Left cardiac atrium (tissue), 4 donors: ENCODE measurements around the gene CPA5. TPM values are rescaled to one million over a fixed set of nuclear protein-coding genes. Genes with fewer than 3 reads are reported as not detected.
A peak's percentile ranks its signal among the peaks of the same experiment; 100 is the strongest.

Source experiments
- ATAC-seq, 2 donors: fragments of 200-7000 bp; cut with Tn5 transposase; one replicate each; pipeline ENCODE4 v1.9.1; 2020; ENCODE audit warnings: mild to moderate bottlenecking in 2 of 2, moderate library complexity in 2 of 2
- DNase-seq: peaks from one replicate; pipeline ENCODE4 v3.0.0-alpha.2; 2020
- intact Hi-C, 2 donors: fragments of 100-400 bp; cut with DNase I; formaldehyde crosslinking; loops; one replicate each; pipeline versions ENCODE4 v1.14.1 to v1.15.1; 2022 to 2023
- total RNA-seq, 2 donors: library from RNA; stranded (reverse); fragmentation: NEBNext Ultra II Directional; extraction: Animal tissue kit (Norgen Biotek cat#: 25700); gene quantifications; one replicate each; pipeline ENCODE4 v1.2.1, GENCODE V29; 2021
- donor health status: DM: no; HTN: yes; CAD: no.
- donor health status: DM: no; HTN: yes; CAD: no; lungs with severe emphysema.
- donor health status: DM: yes; HTN: yes; CAD: no.
- donor health status: Dilated cardiomyopathy.

The CPA5 gene
- total RNA-seq, 2 donors from 2014 or later: not detected

DNA sequence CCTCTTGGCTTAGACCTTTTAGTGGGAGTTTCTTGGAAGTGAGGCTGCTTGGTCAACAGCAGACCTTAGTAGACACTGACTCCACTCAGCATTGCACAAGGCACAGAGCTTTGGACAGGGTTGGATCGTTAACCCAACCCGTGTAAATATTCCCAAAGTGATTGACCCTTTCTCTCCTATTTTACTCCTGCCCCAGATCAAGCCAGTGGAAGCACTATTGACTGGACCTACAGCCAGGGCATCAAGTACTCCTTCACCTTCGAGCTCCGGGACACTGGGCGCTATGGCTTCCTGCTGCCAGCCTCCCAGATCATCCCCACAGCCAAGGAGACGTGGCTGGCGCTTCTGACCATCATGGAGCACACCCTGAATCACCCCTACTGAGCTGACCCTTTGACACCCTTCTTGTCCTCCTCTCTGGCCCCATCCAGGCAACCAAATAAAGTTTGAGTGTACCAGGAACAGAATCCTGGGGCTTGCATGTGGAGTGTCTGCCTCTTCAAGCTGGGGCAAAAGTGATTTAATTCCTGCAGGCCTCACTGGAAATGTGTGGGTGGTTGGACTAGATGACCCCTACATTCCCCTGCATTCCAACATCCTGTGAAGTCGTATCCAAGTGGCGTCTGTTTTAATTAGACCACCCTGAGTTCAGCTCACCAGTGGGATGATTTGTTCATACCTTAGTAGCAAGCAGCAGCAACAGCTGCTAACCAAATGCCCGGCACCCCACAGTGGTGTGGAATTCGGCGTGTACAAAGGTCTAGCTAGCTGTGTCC lies 43.2 kb downstream of the CPA5 start:
- DNase-seq (no peak), ATAC-seq (peak in 1 of 2 donors; percentile 90)
- intact Hi-C loops: no loop called here

DNA sequence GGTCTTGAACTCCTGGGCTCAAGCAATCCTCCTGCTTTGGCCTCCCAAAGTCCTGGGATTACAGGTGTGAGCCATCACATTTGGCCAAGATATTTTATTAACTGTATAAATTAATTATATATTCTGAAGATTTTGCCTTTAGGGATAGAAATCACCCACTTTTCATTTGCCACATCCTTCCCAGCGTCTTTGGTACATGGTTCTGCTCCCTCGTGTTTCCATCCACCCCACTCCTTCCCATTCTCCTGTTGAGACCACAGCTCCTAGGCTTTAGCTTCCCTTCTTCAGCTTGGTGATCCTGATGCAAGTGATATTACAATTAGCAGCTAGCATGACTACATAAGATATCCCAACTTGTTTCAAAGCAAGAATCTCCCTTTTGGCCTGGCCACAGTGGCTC lies 44.1 kb downstream of the CPA5 start:
- ATAC-seq (no peak), DNase-seq (no peak)
- intact Hi-C loops: no loop called here

DNA sequence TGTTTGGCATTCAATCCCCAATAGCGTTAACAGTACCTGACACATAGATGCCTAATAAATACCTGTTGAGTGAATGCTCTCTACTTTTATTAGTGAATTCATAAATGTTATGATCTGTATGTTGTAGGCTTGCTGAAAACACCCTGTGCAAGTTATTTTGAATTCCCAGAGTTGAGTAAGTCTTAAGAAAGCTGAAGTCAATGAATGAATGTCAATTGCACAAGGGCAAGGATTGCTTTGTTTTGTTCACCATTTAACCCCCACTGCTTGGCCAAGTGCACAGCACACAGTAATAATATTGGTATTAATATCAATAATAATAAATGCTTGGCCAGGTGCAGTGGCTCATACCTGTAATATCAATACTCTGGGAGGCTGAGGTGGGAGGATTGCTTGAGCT lies 45.9 kb downstream of the CPA5 start:
- ATAC-seq (no peak), DNase-seq (no peak)
- intact Hi-C loops: no loop called here

DNA sequence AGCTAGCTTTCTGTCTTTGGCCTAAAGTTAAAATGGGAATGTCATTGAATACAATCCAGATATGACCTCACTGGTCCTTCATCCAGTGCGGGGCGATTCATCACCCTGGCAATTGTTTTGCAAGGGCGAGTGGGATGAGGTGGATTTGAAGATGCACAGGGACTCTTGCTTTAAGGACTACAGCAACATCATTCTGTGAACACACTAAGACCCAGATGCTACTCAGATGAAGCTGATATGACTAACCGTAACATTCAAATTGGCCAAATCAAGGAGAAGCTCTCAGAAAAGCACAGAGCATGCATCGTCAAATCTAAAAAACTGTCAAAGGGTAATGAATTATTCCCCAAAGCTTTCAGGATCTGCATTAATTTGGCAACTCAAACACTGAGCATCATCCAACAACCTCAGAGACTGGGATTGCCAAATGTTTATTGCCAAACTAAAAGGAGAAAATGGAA lies 48.5 kb downstream of the CPA5 start:
- DNase-seq (no peak), ATAC-seq (peak; percentile 50 to 78)
- intact Hi-C loops: no loop called here

DNA sequence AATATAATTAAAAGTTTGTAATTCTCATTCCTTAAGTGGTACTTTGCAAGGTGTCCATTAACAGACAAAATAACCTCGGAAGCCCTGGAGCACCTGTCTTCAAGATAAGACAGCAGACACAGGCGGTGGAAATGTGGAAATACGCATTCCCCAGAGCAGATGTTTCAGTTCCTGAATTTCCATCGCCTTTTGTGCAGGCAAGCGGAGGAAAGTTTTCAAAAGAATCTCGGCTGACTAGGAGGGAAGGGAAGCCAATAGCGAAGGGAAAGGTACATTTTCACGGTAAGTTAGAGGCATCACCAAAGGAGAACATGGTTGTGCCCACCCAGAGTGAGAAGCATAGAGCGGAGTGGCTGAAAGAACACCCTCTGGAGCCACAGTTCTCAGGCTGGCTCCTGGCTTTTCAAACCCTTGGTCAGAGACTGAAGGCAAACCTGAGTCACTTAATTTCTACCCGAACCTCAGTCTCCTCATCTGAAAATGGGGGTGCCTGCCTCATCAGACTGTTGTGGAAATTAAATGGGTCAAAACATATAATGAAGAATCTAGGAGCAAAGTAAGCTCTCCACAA lies 49.3 kb downstream of the CPA5 start:
- ATAC-seq (no peak), DNase-seq (no peak)
- intact Hi-C loops: no loop called here

DNA sequence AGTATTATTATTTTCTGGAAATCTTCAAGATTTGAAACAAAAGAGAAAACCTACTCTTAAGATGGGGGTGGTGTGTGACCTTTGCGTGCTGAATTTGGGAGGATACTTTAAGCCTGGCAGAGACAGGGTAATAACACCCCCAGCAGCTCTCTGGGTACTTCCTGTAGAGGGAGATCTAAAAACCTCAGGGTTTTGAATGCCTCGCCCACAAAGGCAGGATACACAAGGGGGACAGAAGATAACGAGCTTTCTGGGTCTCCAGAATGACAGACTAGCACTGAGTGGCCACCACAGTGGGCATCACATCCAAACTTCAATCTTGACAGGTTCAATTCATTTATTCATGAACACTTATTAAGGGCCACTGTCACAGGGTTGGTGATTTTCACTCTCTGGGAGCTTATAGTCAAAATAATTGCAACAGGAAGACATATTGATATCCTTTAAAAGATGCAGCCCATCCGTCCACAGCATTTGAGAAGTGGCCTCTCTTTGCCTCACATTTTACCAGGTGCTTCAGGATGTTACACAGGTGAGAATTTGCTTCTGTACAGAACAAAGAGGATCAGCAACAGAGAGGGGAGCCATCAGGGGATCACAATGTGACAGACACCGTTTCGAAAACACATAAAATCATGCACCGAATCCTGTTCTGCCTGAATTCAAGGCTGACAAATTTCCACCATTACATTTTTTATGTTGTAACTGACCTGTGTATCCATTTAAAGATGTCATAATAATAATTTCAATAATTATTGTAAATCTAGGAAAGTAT lies 50.0 kb downstream of the CPA5 start:
- intact Hi-C loops: no loop called here
- no peak for DNase-seq
- ATAC-seq: no peak

DNA sequence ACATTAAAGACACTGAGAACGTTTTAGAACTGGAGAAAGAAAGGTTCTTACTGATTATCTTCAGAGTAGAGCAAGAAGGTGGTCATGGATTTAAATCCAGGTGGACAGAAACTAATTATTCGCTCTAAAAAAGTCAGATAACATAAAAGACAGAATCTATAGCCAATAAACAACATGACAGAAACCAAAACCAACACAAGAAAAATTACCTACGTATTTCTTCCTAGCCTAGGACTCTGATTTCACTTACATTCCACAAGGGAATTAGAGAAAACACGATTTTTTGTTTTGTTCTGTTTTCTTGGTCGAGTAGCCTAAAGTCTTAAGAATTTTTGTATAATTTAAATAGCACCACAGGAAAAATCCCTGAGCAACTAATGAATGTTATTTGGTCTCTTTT lies 50.8 kb downstream of the CPA5 start:
- DNase-seq (no peak), ATAC-seq (no peak)
- intact Hi-C loops: no loop called here

DNA sequence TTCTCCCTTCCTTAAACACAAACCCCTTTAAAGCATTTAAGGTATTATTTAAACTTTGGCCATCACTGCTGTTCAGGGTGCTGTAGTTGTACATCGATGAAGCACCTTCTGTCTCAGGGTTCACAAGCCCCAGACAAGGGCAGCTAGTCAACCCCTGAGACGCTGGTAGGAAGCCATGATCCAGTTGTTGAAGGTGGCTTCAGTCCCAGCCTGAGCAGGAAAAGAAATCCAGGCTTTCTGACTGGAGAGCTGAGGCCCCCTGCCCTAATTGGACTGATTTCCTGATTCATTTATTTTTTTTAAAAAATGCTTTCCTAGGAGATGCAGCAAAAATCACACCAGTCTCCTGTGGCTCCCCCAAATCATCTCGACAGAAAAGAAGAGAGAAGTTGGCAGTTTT lies 51.5 kb downstream of the CPA5 start:
- intact Hi-C loops: no loop called here
- ATAC-seq (no peak), DNase-seq (no peak)

DNA sequence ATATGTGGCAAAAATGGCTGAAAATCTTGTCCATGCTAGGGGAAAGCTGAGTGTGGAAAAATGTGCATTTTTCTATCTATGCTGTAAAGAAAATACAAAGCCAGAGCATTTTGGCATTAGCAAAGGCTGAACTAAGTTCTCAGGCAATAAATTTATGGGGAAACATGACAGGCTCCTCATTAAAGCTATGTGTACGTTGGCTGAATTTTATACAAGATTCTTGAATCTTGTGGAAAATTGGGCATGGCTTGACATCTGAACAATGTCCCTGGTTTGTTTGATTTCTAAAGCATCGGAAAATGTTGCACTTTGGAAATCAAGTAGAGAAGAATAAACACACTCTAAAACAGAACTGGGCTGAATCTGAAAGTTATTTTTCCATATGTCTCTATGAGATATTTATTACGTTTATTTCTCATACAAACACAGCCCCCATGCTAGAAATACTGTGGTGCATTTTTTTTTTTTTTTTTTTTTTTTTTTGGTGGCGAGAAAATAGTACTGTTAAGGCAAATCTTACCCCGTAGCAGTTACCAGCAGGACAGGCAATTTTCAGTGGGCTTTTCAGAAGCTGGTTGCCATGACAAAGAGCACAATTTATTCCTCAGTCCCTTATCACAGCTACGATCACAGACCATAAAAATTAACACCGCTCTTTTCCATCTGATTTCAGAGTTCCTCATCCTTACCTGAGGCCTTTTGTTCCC lies 52.6 kb downstream of the CPA5 start:
- intact Hi-C loops: no loop called here
- DNase-seq: no peak
- ATAC-seq: no peak

DNA sequence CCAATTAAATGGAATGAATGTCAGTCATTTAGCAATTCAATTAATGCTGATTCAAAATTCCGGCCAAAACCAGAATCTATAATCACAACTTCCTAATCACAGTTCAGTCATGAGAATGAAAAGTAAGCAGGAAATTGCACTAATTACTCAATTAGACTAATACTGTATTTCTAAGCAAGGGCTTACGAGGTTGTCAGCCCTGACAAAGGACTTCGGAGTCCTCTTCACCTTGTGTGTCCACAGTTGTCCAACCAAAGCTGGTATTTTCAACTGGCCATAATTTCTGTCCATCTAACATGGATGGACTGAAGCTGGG lies 53.1 kb downstream of the CPA5 start:
- ATAC-seq (no peak), DNase-seq (no peak)
- intact Hi-C loops: no loop called here

DNA sequence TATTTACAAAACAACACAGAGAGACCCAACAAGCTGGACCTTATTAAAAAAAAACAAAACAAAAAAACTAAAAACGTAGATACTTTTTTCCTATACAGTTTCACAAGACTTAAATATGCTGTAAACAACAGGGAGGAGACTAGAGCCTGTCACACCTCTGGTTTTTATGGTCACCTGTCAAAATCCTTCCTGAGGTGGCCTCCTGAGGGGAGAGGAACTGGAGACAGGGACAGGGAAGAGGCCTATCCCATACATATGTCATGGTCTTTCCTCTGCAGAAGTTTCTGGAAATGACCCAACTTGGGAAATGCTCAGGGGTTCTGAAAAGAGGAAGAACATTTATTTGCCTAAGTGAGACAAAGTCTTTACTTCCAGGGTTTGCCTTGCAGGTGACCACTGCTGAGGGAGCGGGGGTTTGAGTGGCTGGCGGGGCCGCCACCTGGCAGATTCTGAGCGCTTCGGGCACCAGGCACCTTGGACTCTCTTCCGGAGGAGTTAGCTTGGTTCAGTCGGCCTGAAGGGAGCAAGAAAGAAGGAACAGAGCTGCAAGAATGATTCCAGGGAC lies 54.0 kb downstream of the CPA5 start:
- intact Hi-C loops: no loop called here
- no peak for DNase-seq
- no peak for ATAC-seq

DNA sequence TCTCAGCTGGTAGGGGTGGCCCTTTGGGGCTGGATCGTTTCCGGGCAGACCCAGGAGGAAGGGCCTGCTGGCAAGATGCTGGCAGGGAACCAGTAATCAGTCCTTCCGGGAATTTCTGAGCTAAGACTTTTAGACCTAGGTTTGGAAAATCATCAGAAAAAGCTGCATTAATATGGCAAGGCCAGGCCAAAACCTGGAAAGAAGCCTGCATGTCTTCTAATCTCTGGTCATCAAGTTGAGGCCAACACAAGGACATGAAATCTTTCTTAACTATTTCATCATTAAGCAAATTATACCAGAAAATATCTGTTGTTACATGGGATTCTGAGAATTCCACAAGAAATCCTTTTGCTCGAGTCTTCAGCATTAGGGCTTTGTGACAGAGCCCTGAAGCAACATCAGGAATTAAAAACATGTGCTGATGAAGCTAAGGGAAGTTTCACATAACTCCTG lies 55.5 kb downstream of the CPA5 start:
- intact Hi-C loops: no loop called here
- peak in 1 of 2 donors; percentile 77 for ATAC-seq
- DNase-seq: no peak

DNA sequence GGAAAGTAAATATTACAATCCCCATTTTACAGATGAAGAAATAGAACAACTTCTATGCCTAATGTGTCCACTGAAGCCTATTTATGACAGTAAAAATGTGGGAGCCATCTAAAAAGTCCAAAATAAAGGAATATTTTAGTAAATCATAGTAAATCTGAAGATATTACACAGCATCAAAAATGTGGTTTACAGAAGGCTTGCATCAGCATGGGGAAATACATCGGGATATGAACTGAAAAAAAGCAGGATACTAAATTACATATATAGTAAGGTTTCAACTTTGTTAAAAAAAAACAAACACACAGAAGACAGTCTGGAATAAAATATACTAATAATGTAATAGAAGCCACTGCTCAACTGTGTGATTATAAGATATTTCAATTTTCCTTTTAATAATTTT lies 56.5 kb downstream of the CPA5 start:
- ATAC-seq (no peak), DNase-seq (no peak)
- intact Hi-C loops: no loop called here

DNA sequence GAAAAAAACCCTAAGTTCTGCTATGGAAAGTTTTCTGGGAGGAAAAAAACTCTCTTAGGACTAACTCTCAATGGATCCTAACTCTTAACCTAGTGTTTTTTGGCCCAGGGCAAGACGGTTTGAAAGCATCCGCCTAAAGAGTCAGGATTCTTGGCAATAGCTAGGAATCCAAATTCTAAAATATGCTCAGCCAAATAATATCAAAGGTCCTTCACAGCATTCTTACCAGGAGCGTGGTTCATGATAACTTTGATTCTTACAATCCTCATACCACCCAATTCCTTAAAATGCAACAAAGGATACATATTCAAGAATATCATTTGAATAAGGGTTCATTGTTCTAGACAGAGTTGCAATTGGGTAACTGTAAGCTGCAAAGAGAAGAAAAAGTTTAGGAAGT lies 57.0 kb downstream of the CPA5 start:
- ATAC-seq (peak in 1 of 2 donors; percentile 58), DNase-seq (no peak)
- intact Hi-C loops: no loop called here

DNA sequence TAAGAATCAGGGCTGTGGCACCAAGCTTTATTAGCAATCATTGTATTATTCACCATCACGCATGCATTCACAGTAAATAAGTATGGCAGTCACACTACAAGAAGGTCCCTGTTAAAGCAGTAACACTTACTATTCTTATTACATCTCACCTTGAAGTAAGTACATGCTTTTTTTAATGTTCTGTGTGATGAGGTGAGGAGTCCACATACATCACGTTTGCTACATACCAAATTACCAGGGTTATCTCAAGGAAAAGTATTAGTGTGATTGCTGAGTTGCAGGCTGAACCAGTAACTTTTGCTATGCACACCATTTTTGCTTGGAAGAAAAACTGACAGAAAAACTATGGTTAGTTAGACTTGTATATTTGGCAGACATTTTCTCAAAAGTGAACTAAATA lies 60.4 kb downstream of the CPA5 start:
- intact Hi-C loops: no loop called here
- DNase-seq (no peak), ATAC-seq (no peak)

DNA sequence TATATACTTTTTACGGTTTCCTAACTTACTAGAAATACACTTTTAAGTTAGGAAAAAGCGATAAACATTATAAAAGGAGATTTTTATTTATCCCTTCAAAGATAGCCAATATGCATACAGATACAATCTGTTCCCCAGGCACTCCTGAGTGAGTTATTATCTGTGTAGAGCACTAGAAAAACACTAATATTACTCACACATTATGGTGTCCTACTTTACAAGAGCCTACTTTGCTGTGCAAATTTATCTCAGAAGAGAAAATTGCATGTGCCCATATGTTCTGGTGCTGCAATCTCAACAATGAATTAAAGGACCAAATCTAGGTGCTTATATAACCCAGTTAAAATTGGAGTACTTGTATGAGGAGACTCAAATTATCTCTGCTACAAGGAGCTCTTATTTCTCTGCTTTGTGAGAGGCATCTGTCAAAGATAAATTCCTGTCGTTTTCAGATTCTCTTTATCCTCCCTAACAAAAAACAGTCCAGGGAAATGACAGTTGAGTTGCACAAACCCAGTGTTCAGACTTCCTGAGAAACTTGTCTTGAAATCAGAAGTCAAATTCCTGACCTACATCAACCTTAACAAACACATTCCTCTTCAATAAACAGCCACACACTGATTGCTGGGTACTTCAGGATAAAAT lies 64.6 kb downstream of the CPA5 start:
- intact Hi-C loops: no loop called here
- no peak for ATAC-seq
- no peak for DNase-seq

DNA sequence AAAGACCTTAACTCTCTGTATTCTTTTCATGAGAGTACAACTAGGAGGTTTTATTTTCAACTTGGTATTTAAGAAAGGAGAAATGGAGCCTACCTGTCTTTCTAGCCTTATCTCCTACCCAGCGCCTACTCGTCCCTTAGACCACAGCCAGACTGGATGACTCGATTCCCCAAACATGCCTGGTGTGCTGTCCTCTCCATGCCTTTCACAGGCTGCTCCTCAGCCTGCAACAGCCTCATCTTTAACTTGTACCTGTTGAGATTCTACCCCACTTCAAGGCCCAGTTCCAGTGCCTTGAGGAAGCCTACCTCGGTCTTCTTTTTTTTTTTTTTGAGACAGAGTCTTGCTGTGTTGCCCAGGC lies 65.1 kb downstream of the CPA5 start:
- DNase-seq (no peak), ATAC-seq (no peak)
- intact Hi-C loops: no loop called here

DNA sequence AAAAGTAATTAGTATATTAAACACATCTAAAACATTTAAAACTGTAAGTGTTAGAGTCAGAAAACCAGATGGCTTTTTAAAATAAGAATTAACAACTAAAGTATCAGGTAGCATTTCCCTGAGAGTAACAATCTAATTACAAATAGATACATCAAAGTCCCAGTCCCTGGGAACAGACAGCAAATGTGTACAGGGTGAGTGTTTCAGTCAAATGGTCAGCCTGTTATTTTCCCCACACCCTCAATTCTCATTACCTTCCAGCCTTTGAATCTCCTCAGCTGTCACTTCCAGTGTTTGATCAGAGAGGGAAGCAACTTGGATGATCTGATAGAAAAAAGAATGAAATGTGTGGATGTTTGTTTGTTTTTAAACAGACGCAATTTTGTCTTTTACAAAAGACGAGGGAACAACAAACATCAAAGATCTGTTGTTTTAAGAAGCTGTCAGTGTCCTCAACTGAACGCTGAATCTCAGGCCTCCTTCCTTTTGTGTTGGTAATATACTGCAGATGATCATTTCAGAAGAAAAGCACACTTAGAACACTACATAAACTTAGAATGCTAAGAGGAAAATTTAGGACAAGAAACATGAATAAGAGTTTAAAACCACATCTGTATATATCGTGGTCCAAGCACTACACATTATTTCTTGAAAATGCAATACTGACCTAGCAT lies 66.4 kb downstream of the CPA5 start:
- DNase-seq (no peak), ATAC-seq (no peak)
- intact Hi-C loops: no loop called here

DNA sequence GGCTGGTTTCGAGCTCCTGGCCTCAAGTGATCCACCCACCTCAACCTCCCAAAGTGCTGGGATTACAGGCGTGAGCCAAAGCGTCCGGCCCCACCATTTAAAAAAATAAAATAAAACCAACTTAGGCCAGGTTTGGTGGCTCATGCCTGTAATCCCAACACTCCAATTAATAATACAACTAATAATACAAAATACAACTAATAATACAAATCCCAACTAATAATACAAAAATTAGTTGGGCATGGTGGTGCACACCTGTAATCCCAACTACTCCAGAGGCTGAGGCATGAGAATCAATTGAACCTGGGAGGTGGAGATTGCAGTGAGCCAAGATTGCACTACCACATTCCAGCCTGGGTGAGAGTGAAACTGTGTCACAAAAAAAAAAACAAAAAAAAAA lies 68.6 kb downstream of the CPA5 start:
- ATAC-seq (no peak), DNase-seq (no peak)
- intact Hi-C loops: no loop called here
